ENCODE measurements around the gene CCDC141.
"Not testable (repeated sequence)": the region's sequence is repeated elsewhere in the genome, so short reads cannot be mapped to it uniquely, and the experiment has no call there.

The CCDC141 gene

GRCh38 chr2:179005976-179006375 lies 44.0 kb downstream of the CCDC141 start:
- no peak overlapping the region for H3K9ac ChIP-seq (ENCODE audit: insufficient read length, low read depth)
- no peaks in the 10 kb centered on the region for H3K4me1 ChIP-seq (ENCODE audit: insufficient read depth, insufficient read length)
- H3K27me3 ChIP-seq (ENCODE audit: insufficient read depth, insufficient read length) = no peaks in the 10 kb centered on the region
- no peaks in the 10 kb centered on the region for H3K36me3 ChIP-seq (ENCODE audit: insufficient read depth, insufficient read length, low read length)
- no peak for DNase-seq (ENCODE audit: low read depth, low spot score)
- TF ChIP-seq ZNF274 (IDR thresholded peaks at IDR 0.05; ENCODE audit: low read depth, low read length) = no peak
- no peak for TF ChIP-seq YY1 (IDR thresholded peaks at IDR 0.05; ENCODE audit: insufficient read depth, insufficient read length)
- no peak for TF ChIP-seq SUZ12 (IDR thresholded peaks at IDR 0.05; ENCODE audit: extremely low read depth, insufficient read depth, insufficient read length)
- no peak overlapping the region for H3K4me3 ChIP-seq (ENCODE audit: insufficient read length, low read depth)
- H3K9me3 ChIP-seq (ENCODE audit: insufficient read depth, low read length) = no peaks in the 10 kb centered on the region

- no peak overlapping the region for H3K4me3 ChIP-seq (ENCODE audit: insufficient read length, low read depth)
- H3K36me3 ChIP-seq (ENCODE audit: insufficient read depth, insufficient read length, low read length) = no peaks in the 10 kb centered on the region
- peaks cover 7% of the 10 kb centered on the region; the same call in 1 of the 2 replicates for H3K9me3 ChIP-seq (ENCODE audit: insufficient read depth, low read length)
- no peaks in the 10 kb centered on the region for H3K4me1 ChIP-seq (ENCODE audit: insufficient read depth, insufficient read length)
- H3K27me3 ChIP-seq (ENCODE audit: insufficient read depth, insufficient read length) = no peaks in the 10 kb centered on the region
- no peak for DNase-seq (ENCODE audit: low read depth, low spot score)
- no peak overlapping the region for H3K9ac ChIP-seq (ENCODE audit: insufficient read length, low read depth)
- no peak for TF ChIP-seq SUZ12 (IDR thresholded peaks at IDR 0.05; ENCODE audit: extremely low read depth, insufficient read depth, insufficient read length)
- TF ChIP-seq YY1 (IDR thresholded peaks at IDR 0.05; ENCODE audit: insufficient read depth, insufficient read length) = no peak
- TF ChIP-seq ZNF274 (IDR thresholded peaks at IDR 0.05; ENCODE audit: low read depth, low read length) = no peak
These were observed 50.5 kb downstream of the CCDC141 start for GRCh38 chr2:178999476-178999875.

- TF ChIP-seq YY1 (IDR thresholded peaks at IDR 0.05; ENCODE audit: insufficient read depth, insufficient read length) (no peak), ZNF274 (IDR thresholded peaks at IDR 0.05; ENCODE audit: low read depth, low read length) (no peak), SUZ12 (IDR thresholded peaks at IDR 0.05; ENCODE audit: extremely low read depth, insufficient read depth, insufficient read length) (no peak)
- Histone ChIP-seq H3K9me3 (ENCODE audit: insufficient read depth, low read length) (peaks cover 16% of the 10 kb centered on the region; the same call in 1 of the 2 replicates), H3K4me3 (ENCODE audit: insufficient read length, low read depth) (no peak overlapping the region), H3K27me3 (ENCODE audit: insufficient read depth, insufficient read length) (no peaks in the 10 kb centered on the region), H3K4me1 (ENCODE audit: insufficient read depth, insufficient read length) (no peaks in the 10 kb centered on the region), H3K9ac (ENCODE audit: insufficient read length, low read depth) (no peak overlapping the region), H3K36me3 (ENCODE audit: insufficient read depth, insufficient read length, low read length) (no peaks in the 10 kb centered on the region)
- no peak for DNase-seq (ENCODE audit: low read depth, low spot score)
These were observed 51.4 kb downstream of the CCDC141 start for GRCh38 chr2:178998539-178998938.

GRCh38 chr2:178997477-178997876 lies 52.5 kb downstream of the CCDC141 start:
- no peak for DNase-seq (ENCODE audit: low read depth, low spot score)
- H3K27me3 ChIP-seq (ENCODE audit: insufficient read depth, insufficient read length) = no peaks in the 10 kb centered on the region
- no peak for TF ChIP-seq YY1 (IDR thresholded peaks at IDR 0.05; ENCODE audit: insufficient read depth, insufficient read length)
- TF ChIP-seq SUZ12 (IDR thresholded peaks at IDR 0.05; ENCODE audit: extremely low read depth, insufficient read depth, insufficient read length) = no peak
- TF ChIP-seq ZNF274 (IDR thresholded peaks at IDR 0.05; ENCODE audit: low read depth, low read length) = no peak
- H3K4me1 ChIP-seq (ENCODE audit: insufficient read depth, insufficient read length) = no peaks in the 10 kb centered on the region
- no peak overlapping the region for H3K4me3 ChIP-seq (ENCODE audit: insufficient read length, low read depth)
- H3K9me3 ChIP-seq (ENCODE audit: insufficient read depth, low read length) = peaks cover 16% of the 10 kb centered on the region; the same call in 1 of the 2 replicates
- no peak overlapping the region for H3K9ac ChIP-seq (ENCODE audit: insufficient read length, low read depth)
- no peaks in the 10 kb centered on the region for H3K36me3 ChIP-seq (ENCODE audit: insufficient read depth, insufficient read length, low read length)

GRCh38 chr2:178997067-178997466 lies 52.9 kb downstream of the CCDC141 start:
- H3K9ac ChIP-seq (ENCODE audit: insufficient read length, low read depth) = no peak overlapping the region
- H3K27me3 ChIP-seq (ENCODE audit: insufficient read depth, insufficient read length) = no peaks in the 10 kb centered on the region
- no peak for TF ChIP-seq ZNF274 (IDR thresholded peaks at IDR 0.05; ENCODE audit: low read depth, low read length)
- TF ChIP-seq SUZ12 (IDR thresholded peaks at IDR 0.05; ENCODE audit: extremely low read depth, insufficient read depth, insufficient read length) = no peak
- TF ChIP-seq YY1 (IDR thresholded peaks at IDR 0.05; ENCODE audit: insufficient read depth, insufficient read length) = no peak
- no peaks in the 10 kb centered on the region for H3K4me1 ChIP-seq (ENCODE audit: insufficient read depth, insufficient read length)
- H3K9me3 ChIP-seq (ENCODE audit: insufficient read depth, low read length) = peaks cover 16% of the 10 kb centered on the region; the same call in 1 of the 2 replicates
- H3K36me3 ChIP-seq (ENCODE audit: insufficient read depth, insufficient read length, low read length) = no peaks in the 10 kb centered on the region
- H3K4me3 ChIP-seq (ENCODE audit: insufficient read length, low read depth) = no peak overlapping the region
- no peak for DNase-seq (ENCODE audit: low read depth, low spot score)

- TF ChIP-seq ZNF274 (IDR thresholded peaks at IDR 0.05; ENCODE audit: low read depth, low read length) = no peak
- no peak for TF ChIP-seq YY1 (IDR thresholded peaks at IDR 0.05; ENCODE audit: insufficient read depth, insufficient read length)
- TF ChIP-seq SUZ12 (IDR thresholded peaks at IDR 0.05; ENCODE audit: extremely low read depth, insufficient read depth, insufficient read length) = no peak
- Histone ChIP-seq H3K9me3 (ENCODE audit: insufficient read depth, low read length) (peaks cover 16% of the 10 kb centered on the region; the same call in 1 of the 2 replicates), H3K4me3 (ENCODE audit: insufficient read length, low read depth) (no peak overlapping the region), H3K9ac (ENCODE audit: insufficient read length, low read depth) (no peak overlapping the region), H3K4me1 (ENCODE audit: insufficient read depth, insufficient read length) (no peaks in the 10 kb centered on the region), H3K27me3 (ENCODE audit: insufficient read depth, insufficient read length) (no peaks in the 10 kb centered on the region), H3K36me3 (ENCODE audit: insufficient read depth, insufficient read length, low read length) (no peaks in the 10 kb centered on the region)
- DNase-seq (ENCODE audit: low read depth, low spot score) = no peak
These were observed 55.7 kb downstream of the CCDC141 start for GRCh38 chr2:178994264-178994663.

- no peak overlapping the region for H3K9ac ChIP-seq (ENCODE audit: insufficient read length, low read depth)
- H3K4me1 ChIP-seq (ENCODE audit: insufficient read depth, insufficient read length) = no peaks in the 10 kb centered on the region
- H3K4me3 ChIP-seq (ENCODE audit: insufficient read length, low read depth) = no peak overlapping the region
- no peak for DNase-seq (ENCODE audit: low read depth, low spot score)
- no peaks in the 10 kb centered on the region for H3K36me3 ChIP-seq (ENCODE audit: insufficient read depth, insufficient read length, low read length)
- TF ChIP-seq ZNF274 (IDR thresholded peaks at IDR 0.05; ENCODE audit: low read depth, low read length) (no peak), YY1 (IDR thresholded peaks at IDR 0.05; ENCODE audit: insufficient read depth, insufficient read length) (no peak), SUZ12 (IDR thresholded peaks at IDR 0.05; ENCODE audit: extremely low read depth, insufficient read depth, insufficient read length) (no peak)
- H3K27me3 ChIP-seq (ENCODE audit: insufficient read depth, insufficient read length) = no peaks in the 10 kb centered on the region
- H3K9me3 ChIP-seq (ENCODE audit: insufficient read depth, low read length) = peaks cover 16% of the 10 kb centered on the region; the same call in 1 of the 2 replicates
These were observed 56.1 kb downstream of the CCDC141 start for GRCh38 chr2:178993788-178994187.

- H3K4me1 ChIP-seq (ENCODE audit: insufficient read depth, insufficient read length); H3K9ac ChIP-seq (ENCODE audit: insufficient read length, low read depth); H3K4me3 ChIP-seq (ENCODE audit: insufficient read length, low read depth); H3K27me3 ChIP-seq (ENCODE audit: insufficient read depth, insufficient read length); H3K36me3 ChIP-seq (ENCODE audit: insufficient read depth, insufficient read length, low read length): not testable (repeated sequence)
- H3K9me3 ChIP-seq (ENCODE audit: insufficient read depth, low read length) = peaks cover 16% of the 10 kb centered on the region; the same call in 1 of the 2 replicates
- DNase-seq (ENCODE audit: low read depth, low spot score) = peak; percentile 8
These were observed 57.2 kb downstream of the CCDC141 start for GRCh38 chr2:178992719-178993118.

Data from NT2/D1 (cell line).